Ovary (tissue), 9 donors: ENCODE results near the gene CFAP43. TPM values are rescaled to one million over a fixed set of nuclear protein-coding genes. Genes with fewer than 3 reads are reported as not detected.

Experiments
- DNase-seq, 5 donors: peaks; one replicate each; pipeline ENCODE4 v3.0.0-alpha.2; 2019 to 2020
- H3K27ac ChIP-seq, 2 donors: fragments of 200-600 bp; one replicate each; pipeline versions ENCODE4 v1.5.1 to v1.8.0; 2019 to 2022
- H3K27me3 ChIP-seq: fragments of 200-600 bp; one replicate; pipeline ENCODE4 v1.8.0; 2022
- H3K36me3 ChIP-seq: fragments of 200-600 bp; sonication (generic); one replicate; pipeline ENCODE4 v1.5.1; 2019
- H3K4me1 ChIP-seq: one replicate; pipeline ENCODE4 v1.8.1; 2013; ENCODE audit warnings: mild to moderate bottlenecking, moderate library complexity; ENCODE audit not compliant: insufficient read depth
- H3K4me3 ChIP-seq: fragments of 200-600 bp; sonication (generic); one replicate; pipeline ENCODE4 v1.5.1; 2017
- H3K9me3 ChIP-seq, 2 donors: fragments of 200-600 bp in 1 of 2; sonication (generic) in 1 of 2; one replicate each; pipeline versions ENCODE4 v1.5.1 to v1.8.1; 2013 to 2019; ENCODE audit warnings: mild to moderate bottlenecking in 1 of 2, moderate library complexity in 1 of 2
- CTCF ChIP-seq, 3 donors: fragments of 450-650 bp in 2 of 3; fragments of 200-600 bp in 1 of 3; IDR thresholded peaks; one replicate each; pipeline versions ENCODE4 v1.5.1 to v1.8.0; 2016 to 2022; ENCODE audit warnings: antibody characterized with exemption in 3 of 3, mild to moderate bottlenecking in 1 of 3
- EP300 ChIP-seq: sonication (generic); formaldehyde crosslinking; IDR thresholded peaks from one replicate; pipeline ENCODE4 v1.6.1; 2017; ENCODE audit warnings: antibody characterized with exemption
- POLR2A ChIP-seq: fragments of 450-650 bp; IDR thresholded peaks from one replicate; pipeline ENCODE4 v1.6.1; 2017; ENCODE audit warnings: antibody characterized with exemption, mild to moderate bottlenecking, moderate library complexity
- whole genome bisulfite sequencing, 3 donors: extraction: QIAGEN DNeasy Blood & Tissue Kit in 1 of 3; methylation state at CpG; one replicate each; pipeline versions ENCODE4 v1.1.5 to v1.1.7; 2013 to 2017; 5-methylcytosine and 5-hydroxymethylcytosine counted together
- intact Hi-C, 4 donors: fragments of 100-400 bp; cut with DNase I; formaldehyde crosslinking; loops; one replicate each; pipeline versions ENCODE4 v1.11.0 to v1.15.1; 2022 to 2023
- polyA plus RNA-seq, 2 donors: library from polyadenylated mRNA; stranded (reverse); fragments of 200-250 nt in 1 of 2; fragments of 350-450 nt in 1 of 2; fragmentation: Illumina TruSeq in 1 of 2; extraction: RNeasy Lipid Tissue Mini Kit (QIAGEN cat#74804) in 1 of 2; gene quantifications; one replicate each; pipeline ENCODE4 v1.2.3, GENCODE V29; 2013 to 2014
- total RNA-seq, 7 donors: library from RNA; depleted of rRNA in 2 of 7; stranded (reverse); fragments of >200 nt in 2 of 7; fragmentation: NEBNext Ultra II Directional in 3 of 7; extraction: Animal tissue kit (Norgen Biotek cat#: 25700) in 3 of 7; gene quantifications; one replicate each; pipeline versions ENCODE4 v1.1.0 to v1.2.4, GENCODE V29; 2016 to 2023
- donor health status: DM: no; HTN: no; CAD: no; lungs with moderate emphysema.
- donor health status: DM: no; HTN: no; CAD: no.
- donor health status: Bipolar disorder and iron deficiency.
- donor health status: DM: yes; HTN: yes; CAD: no.
- donor health status: DM: no; HTN: no; CAD: no.
- donor health status: DM: yes; HTN: yes; CAD: no.

The CFAP43 gene
- total and polyA plus RNA-seq, 9 donors = 1.1 to 58.6 (median 2.6) TPM

DNA sequence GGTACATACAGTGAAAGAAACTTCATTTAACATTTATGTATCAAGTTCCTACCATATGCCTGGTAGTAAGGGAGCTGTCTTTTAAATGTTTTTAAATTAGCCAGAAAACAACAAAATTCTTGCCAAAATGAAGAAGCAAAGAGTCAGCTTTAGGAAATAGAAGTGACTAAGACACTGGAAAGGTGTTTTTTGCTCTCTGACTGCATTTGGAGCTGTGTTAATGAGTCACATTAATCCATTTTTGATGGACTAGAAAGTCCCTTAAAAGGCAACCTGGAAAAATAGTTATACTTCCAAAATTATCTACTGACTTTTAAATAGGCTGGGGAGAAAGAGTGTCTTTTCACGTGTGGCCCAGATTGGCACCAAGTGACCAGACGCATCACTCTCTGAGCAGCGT is 142.5 kb downstream of the CFAP43 start:
- no peak overlapping the region for H3K4me3 ChIP-seq
- TF ChIP-seq CTCF (IDR thresholded peaks at IDR 0.05) (no peak), EP300 (no peak), POLR2A (no peak)

GRCh38 chr10:104088239-104088638 is 143.9 kb downstream of the CFAP43 start:
- Histone ChIP-seq H3K4me1 (no peaks in the 10 kb centered on the region), H3K27me3 (no peaks in the 10 kb centered on the region), H3K36me3 (no peaks in the 10 kb centered on the region), H3K9me3 (no peaks in the 10 kb centered on the region), H3K4me3 (no peak overlapping the region), H3K27ac (no peak overlapping the region)
- TF ChIP-seq POLR2A (no peak), EP300 (no peak), CTCF (IDR thresholded peaks at IDR 0.05) (no peak)
- intact Hi-C loops = no loop called here
- DNase-seq = no peak
- WGBS, 3 donors = 82 to 89% (median 84%) methylated on average over 5 of the region's 5 CpGs

More for the DNA sequence above, 142.5 kb downstream of the CFAP43 start:
- no peak overlapping the region for H3K27ac ChIP-seq
- H3K9me3 ChIP-seq = no peaks in the 10 kb centered on the region
- intact Hi-C loops = no loop called here
- H3K27me3 ChIP-seq = no peaks in the 10 kb centered on the region
- no peaks in the 10 kb centered on the region for H3K4me1 ChIP-seq
- no peak for DNase-seq
- 72 to 83% (median 77%) methylated on average over 3 of the region's 3 CpGs for WGBS, 3 donors
- H3K36me3 ChIP-seq = no peaks in the 10 kb centered on the region

- H3K27me3 ChIP-seq = no peaks in the 10 kb centered on the region
- no peak within 1 kb of the TSS for H3K27ac ChIP-seq
- H3K4me3 ChIP-seq = no peak within 1 kb of the TSS
- no peaks in the 10 kb centered on the region for H3K4me1 ChIP-seq
- intact Hi-C loops = no loop called here
- no peaks in the 10 kb centered on the region for H3K9me3 ChIP-seq
- TF ChIP-seq POLR2A (no peak), CTCF (IDR thresholded peaks at IDR 0.05) (no peak), EP300 (no peak)
- H3K36me3 ChIP-seq = no peaks in the 10 kb centered on the region
- 78 to 88% (median 87%) methylated on average over 3 of the region's 3 CpGs for WGBS, 3 donors
- no peak for DNase-seq
Measured at GRCh38 chr10:104085801-104086400, 146.3 kb downstream of the CFAP43 start, which contains the start of gene COL17A1. Gene COL17A1, minus strand, starts transcription at chr10:104085880. Its CDS starts 5,207 bp downstream, at chr10:104080673.

GRCh38 chr10:104084482-104085142 is 147.6 kb downstream of the CFAP43 start:
- H3K27me3 ChIP-seq = no peaks in the 10 kb centered on the region
- H3K9me3 ChIP-seq = no peaks in the 10 kb centered on the region
- no peaks in the 10 kb centered on the region for H3K36me3 ChIP-seq
- intact Hi-C loops = no loop called here
- no peak overlapping the region for H3K27ac ChIP-seq
- no peak for DNase-seq
- no peak for TF ChIP-seq EP300
- TF ChIP-seq CTCF (IDR thresholded peaks at IDR 0.05) = no peak
- TF ChIP-seq POLR2A = no peak
- no peak overlapping the region for H3K4me3 ChIP-seq
- WGBS, 3 donors = 69 to 85% (median 82%) methylated on average over 5 of the region's 5 CpGs
- no peaks in the 10 kb centered on the region for H3K4me1 ChIP-seq
